ENCODE data around the gene SH3BP5L. TPM values are rescaled to one million over a fixed set of nuclear protein-coding genes. Genes with fewer than 3 reads are reported as not detected.

Gene SH3BP5L
- total and polyA plus RNA-seq, 2 of the 4 experiments (the other 2 are of a cell fraction), result 23.3 to 35.9 TPM

DNA sequence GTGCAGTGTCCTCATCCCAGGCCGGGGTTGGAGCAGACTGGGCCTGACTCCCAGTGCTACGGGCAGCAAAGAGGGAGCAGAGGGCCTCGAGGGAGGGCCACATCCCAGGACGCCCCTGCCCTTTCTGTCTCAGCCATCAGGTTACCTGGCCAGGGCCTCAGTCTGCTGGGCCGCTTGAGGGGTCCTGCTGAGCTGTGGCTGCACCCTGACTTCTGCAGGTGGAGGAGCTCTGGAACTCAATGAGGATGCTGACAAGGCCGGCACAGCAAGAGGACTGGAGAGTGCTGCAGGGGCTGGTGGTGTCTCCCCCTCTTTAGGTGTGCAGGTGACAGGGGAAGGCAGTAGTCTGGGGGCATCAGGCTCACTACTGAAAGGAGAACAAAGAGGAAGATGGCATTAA is 29.9 kb upstream of the SH3BP5L start:
- in situ Hi-C loops (cut with MboI; ENCODE audit: low sequenced_read_pairs), result no loop called here
- H3K4me3 ChIP-seq (ENCODE audit: insufficient read depth, low read depth, low read length), result no peak overlapping the region
- H2BK15ac ChIP-seq (ENCODE audit: low read depth, low read length), result no peak overlapping the region
- dilution Hi-C loops (cut with HindIII; ENCODE audit: low sequenced_read_pairs, unreplicated experiment), result no loop called here
- H3K4ac ChIP-seq (ENCODE audit: low read depth, low read length), result no peak overlapping the region
- H3K27ac ChIP-seq (ENCODE audit: insufficient read depth, low read length), result no peak overlapping the region
- H4K91ac ChIP-seq (ENCODE audit: insufficient read depth, low read depth, low read length), result no peak overlapping the region
- H3K4me1 ChIP-seq (ENCODE audit: control insufficient read depth, insufficient read depth, low read length), result peaks cover 13% of the 10 kb centered on the region
- no peak overlapping the region for H2BK5ac ChIP-seq (ENCODE audit: low read depth, low read length, poor library complexity, severe bottlenecking)
- no peaks in the 10 kb centered on the region for H4K20me1 ChIP-seq (ENCODE audit: insufficient read depth, low read length)
- H3K14ac ChIP-seq (replicated peaks; ENCODE audit: low read depth, low read length), result no peak overlapping the region
- H3K23ac ChIP-seq (ENCODE audit: low read depth, low read length), result no peak overlapping the region
- H2AK5ac ChIP-seq (ENCODE audit: low read depth, low read length), result no peak overlapping the region
- H3K27me3 ChIP-seq (ENCODE audit: control insufficient read depth, insufficient read depth, low read length), result no peaks in the 10 kb centered on the region
- H3K9me3 ChIP-seq (ENCODE audit: control insufficient read depth, insufficient read depth, low read length), result no peaks in the 10 kb centered on the region
- no peak overlapping the region for H2AFZ ChIP-seq (replicated peaks; ENCODE audit: low read length, poor library complexity)
- no peak overlapping the region for H3K18ac ChIP-seq (ENCODE audit: low read depth, low read length)
- DNase-seq (no peak), ATAC-seq (ENCODE audit: low read depth) (no peak)
- CTCF ChIA-PET, result no interaction called here
- intact Hi-C loops (cut with micrococcal nuclease), result no loop called here
- peaks cover 24% of the 10 kb centered on the region; the same call in 1 of the 2 replicates for H3K36me3 ChIP-seq (ENCODE audit: control insufficient read depth, insufficient read depth, low read length)
- POLR2A ChIA-PET (ENCODE audit: unreplicated experiment), result no interaction called here
- H3K56ac ChIP-seq (ENCODE audit: extremely low read depth, insufficient read depth, low read length), result no peak overlapping the region
- H2BK120ac ChIP-seq (ENCODE audit: low read depth, low read length), result no peak overlapping the region
- 100% methylated on average over 1 of the region's 6 CpGs; no CpG with 5 or more reads in 1 of the 2 experiments for WGBS, 2 experiments (ENCODE audit: extremely low coverage in 2 of 2, insufficient read length in 1 of 2)
- H3K4me2 ChIP-seq (ENCODE audit: low read depth, low read length), result no peak overlapping the region
- H4K5ac ChIP-seq (ENCODE audit: low read depth, low read length), result no peak overlapping the region
- BruUV-seq (replicated peaks), result no TSS peak
- peaks cover 23 to 41% of the 10 kb centered on the region in 2 experiments for H3K79me1 ChIP-seq (ENCODE audit: low read depth in 1 of 2, low read length in 2 of 2)
- H3K9ac ChIP-seq (ENCODE audit: low read depth, low read length), result no peak overlapping the region
- no peak overlapping the region for H2AK9ac ChIP-seq (replicated peaks; ENCODE audit: low read depth, low read length, poor library complexity)
- peaks cover 23% of the 10 kb centered on the region; the same call in 1 of the 2 replicates for H3K9me1 ChIP-seq (ENCODE audit: insufficient read depth, low read length)
- H4K8ac ChIP-seq (ENCODE audit: low read depth in 2 of 2, low read length in 2 of 2), result no peak overlapping the region
- no peak for TF ChIP-seq RCOR1 (IDR thresholded peaks at IDR 0.05; ENCODE audit: insufficient replicate concordance, low read length)
- no peak for TF ChIP-seq POLR2A (IDR thresholded peaks at IDR 0.05; ENCODE audit: low read depth, low read length)
- H2BK20ac ChIP-seq (ENCODE audit: low read depth, low read length), result no peak overlapping the region

All from IMR-90 (cell line).